Measurements from ENCODE around the gene STAC2.
"Not testable (repeated sequence)": the region's sequence is repeated elsewhere in the genome, so short reads cannot be mapped to it uniquely, and the experiment has no call there.

Gene STAC2, protein sequence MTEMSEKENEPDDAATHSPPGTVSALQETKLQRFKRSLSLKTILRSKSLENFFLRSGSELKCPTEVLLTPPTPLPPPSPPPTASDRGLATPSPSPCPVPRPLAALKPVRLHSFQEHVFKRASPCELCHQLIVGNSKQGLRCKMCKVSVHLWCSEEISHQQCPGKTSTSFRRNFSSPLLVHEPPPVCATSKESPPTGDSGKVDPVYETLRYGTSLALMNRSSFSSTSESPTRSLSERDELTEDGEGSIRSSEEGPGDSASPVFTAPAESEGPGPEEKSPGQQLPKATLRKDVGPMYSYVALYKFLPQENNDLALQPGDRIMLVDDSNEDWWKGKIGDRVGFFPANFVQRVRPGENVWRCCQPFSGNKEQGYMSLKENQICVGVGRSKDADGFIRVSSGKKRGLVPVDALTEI

GRCh38 chr17:39225308-39225958 lies at the start of gene STAC2:
STAC2 (minus strand) TSS chr17:39225945; CDS start chr17:39225502, 443 bp downstream.
- DNase-seq = no peak

- no peak for DNase-seq
Measured at GRCh38 chr17:39271546-39271945, 45.8 kb upstream of the STAC2 start.

DNA sequence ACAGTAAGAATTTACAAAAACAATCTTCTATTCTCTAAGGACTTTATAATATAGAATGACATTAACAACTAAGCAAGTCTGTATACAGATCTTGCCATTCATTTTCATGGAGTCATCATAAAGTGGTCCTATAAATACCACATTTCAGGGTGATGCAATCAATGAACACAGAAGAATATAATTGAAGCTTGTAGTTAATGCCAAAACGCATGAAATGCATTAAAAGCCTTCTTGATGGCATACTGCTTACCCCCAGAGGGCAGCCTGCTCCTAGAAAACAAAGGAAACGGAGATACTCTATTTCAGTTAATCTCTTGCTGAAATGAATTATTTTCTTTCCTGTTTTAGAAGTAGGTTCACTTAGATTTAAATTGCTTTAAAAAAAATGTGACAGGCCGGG lies 45.2 kb upstream of the STAC2 start:
- no peak for DNase-seq

DNA sequence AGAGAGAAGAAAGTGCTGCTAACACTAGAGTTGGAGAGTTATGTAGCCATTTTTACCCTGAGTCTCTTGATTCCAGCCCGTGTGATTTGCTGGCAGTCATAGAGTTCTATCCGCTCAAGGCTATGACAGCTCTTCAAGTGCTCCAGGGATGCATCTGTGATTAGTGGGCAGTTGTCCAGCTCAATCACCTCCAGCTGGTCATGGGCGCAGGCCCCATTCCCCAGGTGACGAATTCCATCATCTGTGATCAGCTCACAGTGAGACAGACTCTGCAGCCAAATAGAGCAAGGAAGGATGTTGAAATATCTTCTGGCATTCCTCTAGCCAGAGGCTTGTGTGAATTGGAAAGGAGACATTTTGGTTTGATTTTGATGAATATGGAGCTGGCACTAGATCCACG lies 38.4 kb upstream of the STAC2 start:
- DNase-seq = no peak

DNA sequence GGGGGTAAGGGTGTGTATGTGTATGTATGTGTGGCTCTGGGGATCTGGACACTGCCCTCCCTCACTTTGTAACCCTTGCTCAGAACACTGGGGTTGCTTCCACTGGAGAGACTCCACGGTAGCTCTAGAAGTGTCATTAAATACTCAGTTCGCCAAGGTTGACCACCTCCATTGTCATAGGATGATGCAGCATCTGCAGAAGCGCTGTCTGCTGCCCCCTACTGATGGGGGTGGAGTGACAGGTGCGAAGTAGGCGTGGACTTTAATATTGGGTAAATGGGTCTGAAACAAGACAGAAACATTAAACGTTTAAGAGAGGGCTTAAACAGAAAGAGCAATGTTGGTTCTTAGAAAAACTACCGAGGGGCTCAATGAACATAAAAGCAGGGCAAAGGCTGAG lies 35.5 kb upstream of the STAC2 start:
- no peak for DNase-seq

- DNase-seq = no peak
Measured at GRCh38 chr17:39252788-39253460, 27.2 kb upstream of the STAC2 start.

DNA sequence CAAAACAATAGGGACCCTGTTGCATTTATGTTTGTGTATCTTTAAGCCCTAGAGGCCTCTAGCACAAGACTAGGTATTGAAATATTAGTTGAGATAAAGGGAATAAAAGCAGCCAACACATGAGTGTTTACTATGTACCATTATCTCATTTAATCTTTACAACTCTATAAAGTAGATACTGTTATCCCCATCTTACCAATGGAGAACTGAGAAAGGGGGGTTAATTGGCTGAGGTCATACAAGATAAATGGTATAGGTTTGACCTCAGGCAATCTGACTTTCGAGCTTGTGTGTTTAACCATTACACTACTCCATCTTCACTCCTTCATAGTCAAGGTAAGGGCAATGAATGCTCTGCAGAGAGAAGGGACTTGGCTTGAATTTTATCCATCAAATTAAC lies 26.3 kb upstream of the STAC2 start:
- no peak for DNase-seq

- DNase-seq = not testable (repeated sequence)
Measured at GRCh38 chr17:39250076-39250475, 24.3 kb upstream of the STAC2 start.

DNA sequence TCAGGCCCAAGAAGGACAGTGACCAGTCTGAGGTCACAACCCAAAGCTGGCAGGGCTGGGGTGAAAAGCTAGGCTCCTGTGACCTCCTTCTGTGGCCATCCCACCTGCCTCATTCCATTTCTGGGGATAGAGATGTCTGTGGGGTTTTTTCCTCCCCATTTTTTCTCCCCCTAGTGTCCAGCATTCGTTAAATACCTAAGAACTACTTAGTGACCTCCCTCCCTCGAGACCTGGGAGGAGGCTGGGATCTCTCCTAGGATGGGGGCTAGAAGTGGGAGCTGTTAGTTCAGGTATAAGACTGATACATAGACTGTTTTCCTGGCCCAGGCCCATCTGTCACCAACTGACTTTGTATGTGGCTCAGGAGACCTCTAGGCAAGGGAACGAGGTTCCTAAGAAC lies 20.5 kb upstream of the STAC2 start:
- DNase-seq = no peak

DNA sequence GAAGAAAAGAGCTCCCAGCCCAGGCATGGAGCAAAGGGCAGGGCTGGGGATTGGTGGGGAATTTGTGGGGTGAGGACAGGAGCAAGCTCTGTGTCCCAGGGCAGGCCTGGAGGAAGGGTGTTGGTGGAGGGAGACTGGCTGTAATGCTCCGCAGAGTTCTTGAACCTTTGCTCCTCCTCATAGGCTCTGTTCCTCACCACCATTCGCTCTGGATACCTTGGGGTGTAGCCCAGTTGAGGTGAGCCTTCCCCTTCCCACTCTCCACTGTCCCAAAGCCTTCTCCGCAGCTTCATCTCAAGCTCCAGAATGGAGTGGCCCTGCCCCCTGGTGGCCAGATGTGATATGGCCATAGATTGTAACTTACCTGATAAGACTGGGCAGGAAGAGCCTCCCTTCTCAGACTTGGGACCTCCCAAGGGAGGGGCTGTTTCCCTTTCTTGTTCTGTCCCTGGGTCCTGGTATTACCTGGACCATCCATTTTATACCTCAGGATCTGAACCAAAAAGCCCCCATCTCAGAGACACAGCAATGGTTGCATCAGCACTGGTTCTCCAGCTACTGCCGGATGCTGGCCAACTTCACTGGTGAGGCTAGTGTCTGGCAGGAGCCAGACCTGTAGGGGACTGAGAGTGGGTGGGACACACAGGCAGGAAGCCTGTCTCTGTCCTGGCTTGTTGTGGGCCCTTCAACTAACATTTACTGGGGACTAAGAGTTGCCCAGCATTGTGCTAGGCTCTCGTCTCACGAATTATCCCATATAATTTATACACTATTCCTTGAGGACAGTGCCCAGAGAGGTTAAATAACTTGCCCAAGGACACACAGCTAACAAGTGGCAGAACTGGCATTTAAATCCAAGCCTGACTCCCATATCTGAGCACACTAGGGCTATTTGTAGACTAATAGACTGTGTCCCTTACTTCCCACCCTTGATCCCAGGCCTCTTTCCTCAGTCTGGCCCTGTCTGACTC lies 19.1 kb upstream of the STAC2 start:
- DNase-seq = peak; percentile 31 to 74

DNA sequence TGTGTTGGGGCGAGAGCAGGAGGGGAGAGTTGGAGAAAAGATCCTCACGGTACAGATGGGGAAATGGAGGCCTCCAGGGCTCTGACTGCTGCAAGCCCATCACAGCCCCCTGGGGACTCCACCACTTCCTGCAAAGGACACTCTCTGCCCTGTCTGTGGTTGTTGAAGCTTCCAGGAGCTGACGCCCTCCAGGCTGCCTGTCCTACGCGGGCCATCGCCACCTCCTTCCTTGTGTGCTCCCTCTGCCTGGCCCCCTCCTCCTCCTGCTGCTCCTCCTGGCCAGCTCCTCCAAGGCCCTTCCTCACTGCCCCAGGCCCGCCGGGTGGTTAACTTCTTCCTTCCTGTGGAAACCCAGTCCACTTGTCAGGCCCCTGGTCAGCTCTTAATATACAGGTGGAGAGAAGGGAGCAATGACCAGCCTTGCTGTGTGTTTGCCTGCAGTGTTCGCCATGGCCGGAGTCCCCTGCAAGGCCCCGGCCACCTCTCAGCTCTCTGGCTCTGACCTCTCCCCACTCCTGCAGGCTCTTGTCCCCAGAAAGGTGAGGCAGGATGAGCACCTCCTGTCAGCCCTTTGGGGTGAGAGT lies 18.4 kb upstream of the STAC2 start:
- no peak for DNase-seq

GRCh38 chr17:39243155-39243554 lies 17.4 kb upstream of the STAC2 start:
- DNase-seq = no peak

DNA sequence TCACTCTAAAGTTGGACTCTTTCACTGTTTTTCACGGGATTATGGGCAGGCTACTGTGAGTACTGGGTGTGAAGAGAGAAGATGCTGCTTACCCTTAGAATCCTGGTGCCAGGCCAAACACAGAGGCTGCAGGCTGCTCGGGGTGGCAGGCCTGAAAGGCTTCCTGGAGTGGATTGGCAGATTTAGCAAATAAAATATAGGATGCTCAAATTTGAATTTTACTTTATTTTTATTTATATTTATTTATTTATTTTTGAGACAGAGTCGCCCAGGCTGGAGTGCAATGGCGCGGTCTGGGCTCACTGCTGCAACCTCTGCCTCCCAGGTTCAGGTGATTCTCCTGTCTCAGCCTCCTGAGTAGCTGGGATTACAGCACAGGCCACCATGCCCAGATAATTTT lies 14.9 kb upstream of the STAC2 start:
- DNase-seq = no peak

DNA sequence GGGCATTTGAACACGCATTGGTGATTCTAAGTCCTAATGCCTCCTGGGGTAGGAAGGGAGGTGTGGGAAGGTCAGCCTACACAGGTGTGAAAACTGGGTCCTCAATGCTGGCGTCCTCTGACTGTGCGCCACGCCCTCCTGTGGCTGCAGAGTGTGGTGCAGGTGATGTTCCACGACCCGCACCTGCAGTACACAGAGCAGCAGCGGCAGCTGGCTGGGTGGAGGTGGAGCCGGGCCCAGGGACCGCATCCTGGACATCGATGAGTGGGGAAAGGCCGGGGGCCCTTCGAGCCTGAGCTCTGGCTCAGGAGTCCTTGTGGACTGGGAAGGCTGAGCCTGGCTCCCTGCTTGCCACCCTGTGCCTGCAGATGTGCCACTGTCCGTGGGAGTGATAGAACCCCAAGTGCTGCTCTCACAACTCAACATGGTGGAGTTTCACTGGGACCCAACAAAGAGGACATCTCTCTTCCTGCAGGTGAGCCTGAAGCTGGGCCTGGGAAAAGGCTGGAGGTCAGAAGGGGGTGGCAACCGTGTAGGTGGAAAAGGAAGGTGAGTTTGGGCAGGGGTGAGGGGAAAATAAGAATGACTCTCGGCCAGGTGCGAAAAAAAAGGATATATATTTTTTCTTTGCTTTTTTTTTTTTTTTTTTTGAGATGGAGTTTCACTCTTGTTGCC lies 14.0 kb upstream of the STAC2 start:
- peak in 1 of 2 experiments; percentile 12 for DNase-seq

DNA sequence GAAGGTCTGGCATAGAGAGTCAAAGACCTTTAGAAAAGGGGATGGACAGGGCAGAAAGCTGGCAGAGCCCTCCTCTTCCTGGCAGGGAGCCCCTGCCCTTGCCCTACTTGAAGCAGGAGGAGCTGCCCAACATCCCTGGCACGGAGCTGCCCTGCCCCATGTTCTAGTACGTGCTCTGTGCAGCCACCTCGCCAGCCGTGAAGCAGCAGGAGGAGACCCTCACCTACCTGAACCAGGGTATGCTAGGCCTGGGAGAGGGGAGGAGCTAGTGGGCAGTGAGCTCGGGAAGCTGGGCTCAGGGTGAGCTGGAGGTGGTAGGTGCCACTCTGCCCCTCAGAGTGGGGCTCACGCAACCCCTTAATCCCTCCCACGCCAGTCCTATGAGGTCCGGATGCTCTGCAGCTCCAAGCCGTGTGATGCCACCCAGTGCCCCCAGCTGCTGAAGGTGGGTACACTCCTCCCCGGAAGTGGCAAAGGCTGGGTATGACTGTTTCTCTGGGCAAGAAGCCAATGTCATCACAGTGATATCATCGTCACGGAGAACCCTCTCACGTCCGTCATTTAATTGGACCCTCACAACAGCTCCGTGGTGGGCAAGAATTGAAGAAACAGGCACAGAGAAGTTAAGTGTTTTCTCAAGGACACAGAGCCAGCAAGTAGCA lies 12.7 kb upstream of the STAC2 start:
- DNase-seq = peak; percentile 68 to 80

- no peak for DNase-seq
Measured at GRCh38 chr17:39237586-39237985, 11.8 kb upstream of the STAC2 start.

DNA sequence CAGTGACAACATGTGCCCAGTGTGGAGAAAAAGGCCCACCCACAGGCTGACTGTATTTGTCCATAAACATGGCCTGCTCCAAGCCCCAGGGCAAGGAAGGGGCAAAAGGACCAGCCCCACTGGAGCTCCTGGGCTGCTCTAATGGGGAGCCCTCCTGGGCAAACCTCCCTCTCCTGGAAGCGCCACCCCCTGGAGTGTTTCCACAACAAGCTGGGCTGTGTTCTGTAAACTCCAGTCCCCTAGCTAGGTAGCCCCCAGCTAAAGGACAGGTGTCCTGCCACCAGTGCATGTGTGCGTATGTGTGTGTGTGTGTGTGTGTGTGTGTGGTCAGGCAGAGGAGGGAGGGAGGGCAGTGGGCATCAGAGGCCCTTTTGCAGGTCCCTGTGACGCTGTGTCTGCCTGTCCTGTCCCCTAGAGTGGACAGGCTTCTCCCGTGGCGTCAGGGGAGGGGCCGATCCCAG lies 11.3 kb upstream of the STAC2 start:
- DNase-seq = no peak

- DNase-seq = no peak
Measured at GRCh38 chr17:39236450-39236927, 10.7 kb upstream of the STAC2 start.

GRCh38 chr17:39235555-39236449 lies 10.1 kb upstream of the STAC2 start:
- DNase-seq = peak in 1 of 2 experiments; percentile 85

All from SW 1271 (cell line).